Sigmoid colon (tissue), 7 donors: Measurements from ENCODE around the gene ACTR3. TPM values are rescaled to one million over a fixed set of nuclear protein-coding genes. Genes with fewer than 3 reads are reported as not detected.

Experiments
- DNase-seq: peaks from one replicate; pipeline ENCODE4 v3.0.0-alpha.2; 2019
- H3K27ac ChIP-seq, 4 donors: fragments of 200-600 bp; sonication (generic); one replicate each; pipeline ENCODE4 v1.5.1; 2016 to 2019; ENCODE audit warnings: mild to moderate bottlenecking in 1 of 4
- H3K27me3 ChIP-seq, 3 donors: fragments of 200-600 bp; sonication (generic); one replicate each; pipeline ENCODE4 v1.5.1; 2019; ENCODE audit warnings: mild to moderate bottlenecking in 1 of 3
- H3K36me3 ChIP-seq, 4 donors: fragments of 200-600 bp; sonication (generic); one replicate each; pipeline ENCODE4 v1.5.1; 2016 to 2019
- H3K4me1 ChIP-seq, 4 donors: fragments of 200-600 bp; sonication (generic); one replicate each; pipeline ENCODE4 v1.5.1; 2017 to 2019
- H3K4me3 ChIP-seq, 4 donors: fragments of 200-600 bp; sonication (generic); one replicate each; pipeline ENCODE4 v1.5.1; 2017 to 2019; ENCODE audit warnings: mild to moderate bottlenecking in 2 of 4, moderate library complexity in 1 of 4
- H3K9me3 ChIP-seq, 4 donors: fragments of 200-600 bp in 3 of 4; sonication (generic) in 3 of 4; one replicate each; pipeline versions ENCODE4 v1.5.1 to v1.6.1; 2013 to 2019
- EP300 ChIP-seq, 4 donors: sonication (generic); formaldehyde crosslinking; IDR thresholded peaks; one replicate each; pipeline ENCODE4 v1.6.1; 2017; ENCODE audit warnings: antibody characterized with exemption in 4 of 4
- POLR2A ChIP-seq, 2 donors: fragments of 450-650 bp; IDR thresholded peaks; one replicate each; pipeline ENCODE4 v1.6.1; 2016; ENCODE audit warnings: antibody characterized with exemption in 2 of 2, mild to moderate bottlenecking in 2 of 2, moderate library complexity in 2 of 2
- POLR2AphosphoS5 ChIP-seq, 4 donors: sonication (generic); formaldehyde crosslinking; IDR thresholded peaks; one replicate each; pipeline ENCODE4 v1.6.1; 2017; ENCODE audit warnings: antibody characterized with exemption in 4 of 4
- WGBS, 2 donors: extraction: QIAGEN DNeasy Blood & Tissue Kit; methylation state at CpG; one replicate each; pipeline ENCODE4 v1.1.7; 2013; 5-methylcytosine and 5-hydroxymethylcytosine counted together
- intact Hi-C: fragments of 100-400 bp; cut with DNase I; formaldehyde crosslinking; loops from one replicate; pipeline ENCODE4 v1.15.1; 2023
- polyA plus RNA-seq, 3 donors: library from polyadenylated mRNA; stranded (reverse); fragments of 200-250 nt; gene quantifications; one replicate each; pipeline ENCODE4 v1.2.3, GENCODE V29; 2013
- small RNA-seq, 3 donors: library from RNA; depleted of rRNA; stranded (forward); fragments of <200 nt; gene quantifications; one replicate each; pipeline ENCODE3, GENCODE V24; 2016
- total RNA-seq, 4 donors: library from RNA; depleted of rRNA; stranded (reverse); fragments of >200 nt; gene quantifications; one replicate each; pipeline ENCODE4 v1.1.0, GENCODE V29; 2016
- TF ChIP-seq, protein P1 (sequence below), 4 experiments: fragments of 450-650 bp in 3 of 4; fragments of 200-600 bp in 1 of 4; IDR thresholded peaks; one replicate each; pipeline ENCODE4 v1.5.1; 2016 to 2019; ENCODE audit warnings: antibody characterized with exemption in 4 of 4, mild to moderate bottlenecking in 3 of 4, moderate library complexity in 2 of 4
- donor health status: healthy with polysubstance abuse.
- donor health status: Bipolar disorder and iron deficiency.
- donor health status: healthy.

Gene ACTR3
- total and polyA plus RNA-seq, 7 donors, result 108 to 178 (median 147) TPM

GRCh38 chr2:114011713-114012112, 121.8 kb downstream of the ACTR3 start:
- no peaks in the 10 kb centered on the region for H3K9me3 ChIP-seq
- TF ChIP-seq, protein P1, sequence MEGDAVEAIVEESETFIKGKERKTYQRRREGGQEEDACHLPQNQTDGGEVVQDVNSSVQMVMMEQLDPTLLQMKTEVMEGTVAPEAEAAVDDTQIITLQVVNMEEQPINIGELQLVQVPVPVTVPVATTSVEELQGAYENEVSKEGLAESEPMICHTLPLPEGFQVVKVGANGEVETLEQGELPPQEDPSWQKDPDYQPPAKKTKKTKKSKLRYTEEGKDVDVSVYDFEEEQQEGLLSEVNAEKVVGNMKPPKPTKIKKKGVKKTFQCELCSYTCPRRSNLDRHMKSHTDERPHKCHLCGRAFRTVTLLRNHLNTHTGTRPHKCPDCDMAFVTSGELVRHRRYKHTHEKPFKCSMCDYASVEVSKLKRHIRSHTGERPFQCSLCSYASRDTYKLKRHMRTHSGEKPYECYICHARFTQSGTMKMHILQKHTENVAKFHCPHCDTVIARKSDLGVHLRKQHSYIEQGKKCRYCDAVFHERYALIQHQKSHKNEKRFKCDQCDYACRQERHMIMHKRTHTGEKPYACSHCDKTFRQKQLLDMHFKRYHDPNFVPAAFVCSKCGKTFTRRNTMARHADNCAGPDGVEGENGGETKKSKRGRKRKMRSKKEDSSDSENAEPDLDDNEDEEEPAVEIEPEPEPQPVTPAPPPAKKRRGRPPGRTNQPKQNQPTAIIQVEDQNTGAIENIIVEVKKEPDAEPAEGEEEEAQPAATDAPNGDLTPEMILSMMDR (IDR thresholded peaks at IDR 0.05), result no peak
- TF ChIP-seq POLR2A (IDR thresholded peaks at IDR 0.05) (no peak), POLR2AphosphoS5 (IDR thresholded peaks at IDR 0.05) (no peak), EP300 (IDR thresholded peaks at IDR 0.05) (no peak)
- 27 to 34% methylated on average over 4 of the region's 4 CpGs for WGBS, 2 donors
- no peaks in the 10 kb centered on the region for H3K36me3 ChIP-seq
- DNase-seq, result no peak
- no peaks in the 10 kb centered on the region for H3K4me1 ChIP-seq
- intact Hi-C loops, result no loop called here
- no peak overlapping the region for H3K4me3 ChIP-seq
- H3K27ac ChIP-seq, result no peak overlapping the region
- no peaks in the 10 kb centered on the region for H3K27me3 ChIP-seq

Small RNA genes within 50 kb of the gene (small RNA-seq; reads per million reads assigned to genes)
- gene RF00012, result 0 reads per million in 3 donors

Other genes starting within 250 kb of the ACTR3 start
- 10 to 100 TPM; 54.2 to 59.7 (median 57.3) TPM for gene SLC35F5, start 133.4 kb upstream of the ACTR3 start, total RNA-seq
- 10 to 100 TPM; 11.6 to 22.4 (median 13.8) TPM for gene SLC35F5, start 133.4 kb upstream of the ACTR3 start, polyA plus RNA-seq